ENCODE data around the gene LCE5A.

GRCh38 chr1:152539901-152540300, 29.3 kb downstream of the LCE5A start:
- TF ChIP-seq ZNF19 (tag by site-specific recombination; IDR thresholded peaks at IDR 0.05; ENCODE audit: low read depth) (no peak), ZBTB49 (tag by site-specific recombination; IDR thresholded peaks at IDR 0.05; ENCODE audit: low read depth) (no peak), CTCF (tag by site-specific recombination; IDR thresholded peaks at IDR 0.05) (no peak)
